ENCODE results near the gene C21orf58. TPM values are rescaled to one million over a fixed set of nuclear protein-coding genes. Genes with fewer than 3 reads are reported as not detected.

The C21orf58 gene
- polyA plus RNA-seq, 3 donors = 0.15 to 0.73 (median 0.21) TPM

- Histone ChIP-seq H3K27me3 (ENCODE audit: control insufficient read depth in 2 of 2, insufficient read depth in 2 of 2, low read length in 2 of 2) (no peaks in the 10 kb centered on the region), H3K4me1 (ENCODE audit: control insufficient read depth in 1 of 2, insufficient read depth in 2 of 2, low read length in 2 of 2) (no peaks in the 10 kb centered on the region), H3K36me3 (replicated peaks in 1 of 2; ENCODE audit: control insufficient read depth in 1 of 2, insufficient read depth in 2 of 2, low read length in 2 of 2) (peaks cover 98 to 100% of the 10 kb centered on the region in 2 donors), H2AFZ (ENCODE audit: insufficient read depth, low read depth, low read length, poor library complexity, severe bottlenecking) (no peak overlapping the region), H3K4me3 (replicated peaks in 1 of 3; ENCODE audit: low read depth in 2 of 3, low read length in 3 of 3) (no peak overlapping the region), H3K9ac (ENCODE audit: insufficient read depth, low read length, poor library complexity, severe bottlenecking) (no peak overlapping the region), H3K79me2 (ENCODE audit: insufficient read depth, low read length) (no peaks in the 10 kb centered on the region), H3K4me2 (replicated peaks; ENCODE audit: extremely low read depth, low read length, poor library complexity, severe bottlenecking) (no peak overlapping the region), H4K20me1 (ENCODE audit: insufficient read depth, low read length) (no peaks in the 10 kb centered on the region), H3K27ac (ENCODE audit: low read depth in 1 of 2, low read length in 2 of 2) (no peak overlapping the region), H3K9me3 (replicated peaks in 1 of 2; ENCODE audit: control insufficient read depth in 1 of 2, insufficient read depth in 1 of 2, low read length in 2 of 2) (no peaks in the 10 kb centered on the region)
- Mint-ChIP-seq H3K4me3 (no peak overlapping the region), H3K9me3 (peaks cover 0 to 5% (median 0%) of the 10 kb centered on the region in 7 donors), H3K27me3 (ENCODE audit: low read depth in 3 of 3) (no peaks in the 10 kb centered on the region), H3K27ac (no peak overlapping the region), H3K36me3 (peaks cover 89 to 100% of the 10 kb centered on the region in 2 donors), H3K4me1 (no peaks in the 10 kb centered on the region)
- WGBS (ENCODE audit: insufficient coverage) = 98% methylated on average over 11 of the region's 11 CpGs
- no peak for DNase-seq
- intact Hi-C loops (cut with micrococcal nuclease) = no loop called here
- TF ChIP-seq, protein P1, sequence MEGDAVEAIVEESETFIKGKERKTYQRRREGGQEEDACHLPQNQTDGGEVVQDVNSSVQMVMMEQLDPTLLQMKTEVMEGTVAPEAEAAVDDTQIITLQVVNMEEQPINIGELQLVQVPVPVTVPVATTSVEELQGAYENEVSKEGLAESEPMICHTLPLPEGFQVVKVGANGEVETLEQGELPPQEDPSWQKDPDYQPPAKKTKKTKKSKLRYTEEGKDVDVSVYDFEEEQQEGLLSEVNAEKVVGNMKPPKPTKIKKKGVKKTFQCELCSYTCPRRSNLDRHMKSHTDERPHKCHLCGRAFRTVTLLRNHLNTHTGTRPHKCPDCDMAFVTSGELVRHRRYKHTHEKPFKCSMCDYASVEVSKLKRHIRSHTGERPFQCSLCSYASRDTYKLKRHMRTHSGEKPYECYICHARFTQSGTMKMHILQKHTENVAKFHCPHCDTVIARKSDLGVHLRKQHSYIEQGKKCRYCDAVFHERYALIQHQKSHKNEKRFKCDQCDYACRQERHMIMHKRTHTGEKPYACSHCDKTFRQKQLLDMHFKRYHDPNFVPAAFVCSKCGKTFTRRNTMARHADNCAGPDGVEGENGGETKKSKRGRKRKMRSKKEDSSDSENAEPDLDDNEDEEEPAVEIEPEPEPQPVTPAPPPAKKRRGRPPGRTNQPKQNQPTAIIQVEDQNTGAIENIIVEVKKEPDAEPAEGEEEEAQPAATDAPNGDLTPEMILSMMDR (IDR thresholded peaks at IDR 0.05) = no peak
Observed at GRCh38 chr21:46352164-46352515, 28.5 kb upstream of the C21orf58 start.

GRCh38 chr21:46351476-46352163 is 27.9 kb upstream of the C21orf58 start:
- H3K9ac ChIP-seq (ENCODE audit: insufficient read depth, low read length, poor library complexity, severe bottlenecking) = no peak overlapping the region
- no peaks in the 10 kb centered on the region for H3K4me1 Mint-ChIP-seq
- H3K36me3 ChIP-seq (replicated peaks in 1 of 2; ENCODE audit: control insufficient read depth in 1 of 2, insufficient read depth in 2 of 2, low read length in 2 of 2) = peaks cover 98 to 100% of the 10 kb centered on the region in 2 donors
- WGBS (ENCODE audit: insufficient coverage) = 96% methylated on average over 10 of the region's 11 CpGs
- H3K9me3 ChIP-seq (replicated peaks in 1 of 2; ENCODE audit: control insufficient read depth in 1 of 2, insufficient read depth in 1 of 2, low read length in 2 of 2) = no peaks in the 10 kb centered on the region
- no peak overlapping the region for H3K27ac Mint-ChIP-seq
- H2AFZ ChIP-seq (ENCODE audit: insufficient read depth, low read depth, low read length, poor library complexity, severe bottlenecking) = no peak overlapping the region
- H3K79me2 ChIP-seq (ENCODE audit: insufficient read depth, low read length) = no peaks in the 10 kb centered on the region
- H3K9me3 Mint-ChIP-seq = peaks cover 0 to 5% (median 0%) of the 10 kb centered on the region in 7 donors
- TF ChIP-seq, protein P1 (IDR thresholded peaks at IDR 0.05) = no peak
- H4K20me1 ChIP-seq (ENCODE audit: insufficient read depth, low read length) = no peaks in the 10 kb centered on the region
- H3K36me3 Mint-ChIP-seq = peaks cover 89 to 100% of the 10 kb centered on the region in 2 donors
- no peak overlapping the region for H3K4me2 ChIP-seq (replicated peaks; ENCODE audit: extremely low read depth, low read length, poor library complexity, severe bottlenecking)
- H3K27ac ChIP-seq (ENCODE audit: low read depth in 1 of 2, low read length in 2 of 2) = no peak overlapping the region
- no peak for DNase-seq
- no peak overlapping the region for H3K4me3 Mint-ChIP-seq
- intact Hi-C loops (cut with micrococcal nuclease) = no loop called here
- H3K27me3 ChIP-seq (ENCODE audit: control insufficient read depth in 2 of 2, insufficient read depth in 2 of 2, low read length in 2 of 2) = no peaks in the 10 kb centered on the region
- H3K4me3 ChIP-seq (replicated peaks in 1 of 3; ENCODE audit: low read depth in 2 of 3, low read length in 3 of 3) = no peak overlapping the region
- H3K27me3 Mint-ChIP-seq (ENCODE audit: low read depth in 3 of 3) = no peaks in the 10 kb centered on the region
- H3K4me1 ChIP-seq (ENCODE audit: control insufficient read depth in 1 of 2, insufficient read depth in 2 of 2, low read length in 2 of 2) = no peaks in the 10 kb centered on the region
